Panc1 (cell line): Measurements from ENCODE around the gene ASPA.

Experiments
- CTCF ChIP-seq: fragments of 450-650 bp; IDR thresholded peaks from 2 replicates; pipeline ENCODE4 v1.5.1; 2017; ENCODE audit warnings: mild to moderate bottlenecking
- REST ChIP-seq, 2 experiments: IDR thresholded peaks; 2 replicates each; pipeline ENCODE4 v1.6.1; 2011 to 2012; ENCODE audit warnings: low read depth in 2 of 2, control low read depth in 1 of 2, low read length in 1 of 2, mild to moderate bottlenecking in 1 of 2, moderate library complexity in 1 of 2; ENCODE audit not compliant: insufficient read depth in 1 of 2
- SIN3A ChIP-seq: IDR thresholded peaks from 2 replicates; pipeline ENCODE4 v1.6.1; 2012; ENCODE audit warnings: low read depth, mild to moderate bottlenecking, low read length, moderate library complexity, borderline replicate concordance; ENCODE audit not compliant: insufficient read depth
- TCF7L2 ChIP-seq: IDR thresholded peaks from 2 replicates; pipeline ENCODE4 v1.6.1; 2011; ENCODE audit warnings: mild to moderate bottlenecking, low read depth, low read length, inconsistent platforms

GRCh38 chr17:3512505-3513171, 36.8 kb downstream of the ASPA start:
- TF ChIP-seq TCF7L2 (no peak), CTCF (no peak), REST (IDR thresholded peaks at IDR 0.05; ENCODE audit: insufficient read depth in 1 of 2, low read depth in 2 of 2, low read length in 1 of 2) (no peak), SIN3A (no peak)
